K562 (cell line): ENCODE data around the gene LHB. TPM values are rescaled to one million over a fixed set of nuclear protein-coding genes. Genes with fewer than 3 reads are reported as not detected.

ENCODE experiments used
- ARID1B ChIP-seq: fragments of 450-650 bp; IDR thresholded peaks from 2 replicates; pipeline ENCODE4 v1.6.1; 2016; ENCODE audit warnings: antibody characterized with exemption, mild to moderate bottlenecking, inconsistent platforms
- CREM ChIP-seq: IDR thresholded peaks from 2 replicates; pipeline ENCODE4 v1.6.1; 2014; ENCODE audit warnings: antibody characterized with exemption, low read depth
- ETV1 ChIP-seq: fragments of 450-650 bp; conservative IDR thresholded peaks from 2 replicates; pipeline ENCODE4 v1.6.1; 2016; ENCODE audit warnings: missing genetic modification characterization, control low read depth, low read depth, missing compliant biosample characterization
- KHSRP ChIP-seq: fragments of 450-650 bp; IDR thresholded peaks from 2 replicates; pipeline ENCODE4 v1.6.1; 2017
- LCOR ChIP-seq: sonication (generic); formaldehyde crosslinking; IDR thresholded peaks from 2 replicates; pipeline ENCODE4 v1.8.0; 2022; ENCODE audit warnings: mild to moderate bottlenecking, missing genetic modification reagents
- MTA3 ChIP-seq: fragments of 450-650 bp; formaldehyde crosslinking; IDR thresholded peaks from 2 replicates; pipeline ENCODE4 v1.6.1; 2017; ENCODE audit warnings: mild to moderate bottlenecking, borderline replicate concordance
- NCOA2 ChIP-seq, 2 experiments: fragments of 450-650 bp; IDR thresholded peaks; 2 replicates each; pipeline ENCODE4 v1.6.1; 2018; ENCODE audit warnings: mild to moderate bottlenecking in 2 of 2, moderate library complexity in 1 of 2; ENCODE audit not compliant: partially characterized antibody in 2 of 2
- PBX2 ChIP-seq, 2 experiments: IDR thresholded peaks in 1 of 2; conservative IDR thresholded peaks in 1 of 2; 2 replicates each; pipeline ENCODE4 v1.6.1; 2016; ENCODE audit warnings: low read depth in 2 of 2, mild to moderate bottlenecking in 1 of 2, missing compliant biosample characterization in 1 of 2, missing genetic modification characterization in 1 of 2, moderate library complexity in 1 of 2
- RFX7 ChIP-seq: fragments of 250-450 bp; sonication (Bioruptor Pico); IDR thresholded peaks from 2 replicates; pipeline ENCODE4 v1.5.1; 2021; ENCODE audit warnings: mild to moderate bottlenecking
- ZBTB40 ChIP-seq, 2 experiments: fragments of 450-650 bp in 1 of 2; sonication (generic) in 1 of 2; formaldehyde crosslinking in 1 of 2; IDR thresholded peaks; 2 replicates each; pipeline versions ENCODE4 v1.7.1 to v1.9.0; 2016 to 2022; ENCODE audit warnings: inconsistent platforms in 1 of 2, mild to moderate bottlenecking in 1 of 2, missing genetic modification reagents in 1 of 2
- ZBTB49 ChIP-seq: sonication (generic); formaldehyde crosslinking; IDR thresholded peaks from 2 replicates; pipeline ENCODE4 v1.8.0; 2022; ENCODE audit warnings: missing genetic modification reagents, mild to moderate bottlenecking, borderline replicate concordance
- ZNF551 ChIP-seq: fragments of 250-450 bp; sonication (Bioruptor Pico); IDR thresholded peaks from 2 replicates; pipeline ENCODE4 v1.5.0; 2021; ENCODE audit warnings: mild to moderate bottlenecking, moderate library complexity
- polyA plus RNA-seq, 8 experiments: library from polyadenylated mRNA; depleted of rRNA in 4 of 8; stranded (reverse) in 5 of 8; unstranded in 3 of 8; fragments of >200 nt; fragmentation: Nextera tagmentation in 2 of 8; fragmentation: Illumina TruSeq in 1 of 8; extraction: Ambion mirVana in 2 of 8; extraction: Trizol in 1 of 8; gene quantifications; 2 replicates each; pipeline versions ENCODE4 v1.2.1 to v1.2.3, GENCODE V29; 2011 to 2014; ENCODE audit warnings: inconsistent platforms in 1 of 8, missing spikeins in 1 of 8
- total RNA-seq, 7 experiments: library from RNA; depleted of rRNA in 6 of 7; stranded (reverse); fragments of >200 nt in 6 of 7; fragmentation: Illumina TruSeq in 2 of 7; extraction: Trizol in 2 of 7; gene quantifications; 2 replicates each; pipeline versions ENCODE4 v1.2.1 to v1.2.3, GENCODE V29; 2011 to 2021; ENCODE audit warnings: low replicate concordance in 1 of 7

The LHB gene
- total and polyA plus RNA-seq, 9 of the 15 experiments (the other 6 are each of a cell fraction or from before 2014, with no cell fraction given), result 0.54 TPM; not detected in 8

- TF ChIP-seq ZBTB40 (IDR thresholded peaks at IDR 0.05) (no peak), ZBTB40 (CRISPR knock-in tag; IDR thresholded peaks at IDR 0.05) (no peak), ETV1 (tag) (no peak), LCOR (CRISPR knock-in tag) (no peak), KHSRP (0 out of 2 replicates have a peak, but pooled peaks have one; percentile 27), MTA3 (no peak), PBX2 (CRISPR knock-in tag; IDR thresholded peaks at IDR 0.05; ENCODE audit: low read depth) (no peak), PBX2 (tag; conservative IDR thresholded peaks at IDR 0.05; ENCODE audit: low read depth) (no peak), ZNF551 (CRISPR knock-in tag) (no peak), NCOA2 (IDR thresholded peaks at IDR 0.05; ENCODE audit: partially characterized antibody in 2 of 2) (no peak), CREM (peak; percentile 90), RFX7 (CRISPR knock-in tag) (no peak), ARID1B (0 out of 2 replicates have a peak, but pooled peaks have one; percentile 16), ZBTB49 (CRISPR knock-in tag) (no peak)
Observed at GRCh38 chr19:49014123-49014869, 2.6 kb downstream of the LHB start (continued).
